ENCODE measurements around the gene MAN1C1. TPM values are rescaled to one million over a fixed set of nuclear protein-coding genes. Genes with fewer than 3 reads are reported as not detected.
"Not testable (repeated sequence)": the region's sequence is repeated elsewhere in the genome, so short reads cannot be mapped to it uniquely, and the experiment has no call there.

The MAN1C1 gene
- total RNA-seq, 1 donor from 2014 or later, result 16.7 TPM

DNA sequence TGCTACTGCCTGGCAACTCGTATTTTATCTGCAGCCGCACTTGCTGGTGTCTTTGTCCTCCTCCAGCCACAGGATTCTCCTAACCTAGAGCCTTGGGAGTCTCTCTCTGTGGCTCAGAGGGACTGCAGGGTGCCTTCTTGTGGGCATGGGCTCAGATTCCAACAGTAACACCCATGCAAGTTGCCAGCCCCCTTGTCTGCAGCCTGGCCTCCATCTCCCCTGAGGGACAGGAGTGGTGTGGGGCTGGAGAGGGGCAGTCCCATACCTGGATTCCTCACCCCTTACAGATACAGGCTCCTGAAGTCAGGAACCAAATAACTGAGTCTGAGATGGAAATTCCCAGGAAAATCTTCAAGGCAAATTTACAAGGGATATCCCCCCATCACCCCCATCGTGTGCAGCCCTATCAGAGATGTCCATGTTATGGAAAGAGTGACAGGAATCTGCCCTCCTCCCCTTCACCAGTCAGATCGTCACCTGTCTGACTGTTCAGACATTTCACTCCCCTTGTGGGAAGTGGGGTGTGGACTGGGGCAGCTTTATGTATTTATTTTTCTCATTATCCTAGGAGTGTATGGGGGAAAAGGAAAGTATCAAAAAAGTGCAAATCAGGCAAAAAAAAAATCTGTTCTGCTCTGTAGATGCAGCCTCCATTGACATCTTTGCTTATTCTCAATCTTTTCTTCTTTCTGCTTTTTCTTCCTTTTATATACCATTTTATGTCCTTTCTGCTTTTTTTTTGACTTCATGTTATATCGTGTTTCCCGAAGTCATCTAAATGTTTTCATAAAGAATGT, 70.8 kb downstream of the MAN1C1 start:
- intact Hi-C loops (cut with DNase I), result no loop called here
- DNase-seq (ENCODE audit: low spot score), result no peak

DNA sequence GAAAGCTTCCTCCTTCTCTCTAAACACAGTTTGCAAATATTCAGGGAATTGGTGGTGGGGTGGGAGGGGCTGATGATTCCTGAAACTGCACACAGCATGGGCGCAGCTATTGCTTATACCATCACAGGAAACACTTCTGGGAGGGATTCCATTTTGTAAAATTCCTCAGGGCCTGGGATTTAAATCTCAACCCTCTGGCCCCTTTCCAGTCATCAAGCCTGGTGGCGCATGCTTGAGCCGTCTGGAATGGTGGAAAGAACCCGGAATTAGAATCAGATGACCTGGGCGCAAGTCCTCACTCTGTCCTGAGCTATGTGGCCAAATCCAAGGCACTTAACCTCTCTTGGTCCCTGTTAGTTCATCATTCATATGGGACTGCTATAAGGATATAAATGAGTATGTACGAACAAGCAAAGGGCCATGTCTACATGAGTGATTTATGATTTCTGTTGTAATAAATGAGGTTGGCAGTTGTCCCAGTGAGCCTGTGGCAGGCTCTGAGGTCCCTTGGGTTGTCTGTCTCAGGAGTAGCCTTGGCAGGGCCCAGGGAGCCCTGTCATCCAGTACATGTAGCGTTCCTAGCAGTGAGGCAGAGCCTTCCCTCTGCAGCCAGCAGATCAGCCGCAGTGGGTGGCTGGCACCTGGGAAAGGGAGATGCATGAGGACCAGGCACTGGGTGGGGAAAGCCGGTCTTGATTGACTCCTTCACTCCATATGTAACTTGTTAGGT, 72.0 kb downstream of the MAN1C1 start:
- intact Hi-C loops (cut with DNase I), result no loop called here
- peak; percentile 74 for DNase-seq (ENCODE audit: low spot score)

DNA sequence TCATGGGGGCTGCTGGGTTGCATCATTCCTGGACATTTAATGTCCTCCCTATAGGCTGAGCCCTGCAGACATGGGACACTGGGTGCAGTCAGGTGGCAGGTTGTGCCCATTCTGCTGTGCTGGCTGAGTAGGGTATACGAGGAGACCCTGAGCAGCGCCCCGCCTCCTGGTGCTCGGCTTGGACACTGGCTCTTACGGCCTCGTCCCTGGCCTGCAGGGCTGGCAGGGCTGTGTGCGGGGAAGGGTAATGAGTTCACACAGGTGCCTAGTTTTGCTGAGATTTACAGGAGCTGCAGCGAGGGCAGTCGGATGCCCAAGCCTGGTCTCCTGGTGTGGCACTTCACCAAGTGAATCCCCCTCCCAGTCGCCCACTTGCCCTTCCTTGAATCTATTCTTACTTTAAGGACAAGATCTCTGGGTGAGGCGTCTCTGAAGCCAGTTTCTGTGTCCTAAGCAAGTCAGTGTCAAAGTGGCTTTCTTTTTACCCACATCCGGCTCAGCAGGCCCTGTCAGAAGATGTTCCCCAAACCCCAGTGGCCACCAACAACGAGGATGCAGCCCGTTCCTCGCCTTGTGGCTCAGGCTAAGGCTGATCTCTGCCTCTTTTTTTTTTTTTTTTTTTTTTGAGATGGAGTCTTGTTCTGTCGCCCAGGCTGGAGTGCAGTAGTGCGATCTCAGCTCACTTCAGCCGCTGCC, 73.2 kb downstream of the MAN1C1 start:
- DNase-seq (ENCODE audit: low spot score), result no peak
- intact Hi-C loops (cut with DNase I), result no loop called here

DNA sequence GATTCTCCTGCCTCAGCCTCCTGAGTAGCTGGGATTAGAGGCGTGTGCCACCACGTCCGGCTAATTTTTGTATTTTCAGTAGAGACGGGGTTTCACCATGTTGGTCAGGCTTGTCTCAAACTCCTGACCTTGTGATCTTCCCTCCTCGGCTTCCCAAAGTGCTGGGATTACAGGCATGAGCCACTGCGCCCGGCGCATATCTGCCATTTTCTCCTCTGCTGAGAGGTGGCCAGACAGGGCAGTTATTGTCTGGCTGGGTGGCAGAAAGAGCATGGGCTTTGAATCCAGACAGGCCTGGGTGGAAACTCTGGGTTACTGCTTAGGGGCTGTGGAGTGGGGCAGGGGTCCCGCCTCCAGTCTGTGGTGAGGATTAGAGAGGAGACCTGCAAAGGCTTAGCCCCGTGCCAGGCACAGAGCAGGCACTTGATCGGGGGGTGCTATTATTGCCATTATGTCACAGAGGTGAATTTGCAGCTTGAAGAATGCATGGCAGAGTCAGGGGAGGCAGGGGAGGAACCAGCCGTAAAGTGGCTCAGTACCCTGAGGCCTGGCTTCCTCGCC, 73.9 kb downstream of the MAN1C1 start:
- DNase-seq (ENCODE audit: low spot score), result no peak
- intact Hi-C loops (cut with DNase I), result no loop called here

DNA sequence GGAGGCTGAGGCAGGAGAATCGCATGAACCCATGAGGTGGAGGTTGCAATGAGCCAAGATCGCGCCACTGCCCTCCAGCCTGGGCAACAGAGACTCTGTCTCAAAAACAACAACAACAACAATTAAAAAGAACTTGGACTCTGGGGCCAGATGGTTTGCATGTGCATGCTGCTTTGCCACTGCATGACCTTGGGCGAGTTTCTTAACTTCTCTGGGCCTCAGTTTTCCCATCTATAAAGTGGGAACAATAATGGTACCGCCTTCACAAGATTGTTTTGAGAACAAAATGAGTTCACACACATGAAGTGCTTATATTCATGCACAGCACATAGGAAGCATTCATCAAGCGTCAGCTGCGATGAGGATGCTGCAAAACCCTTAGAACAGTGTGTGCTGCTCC, 74.6 kb downstream of the MAN1C1 start:
- intact Hi-C loops (cut with DNase I), result no loop called here
- DNase-seq (ENCODE audit: low spot score), result peak; percentile 47

DNA sequence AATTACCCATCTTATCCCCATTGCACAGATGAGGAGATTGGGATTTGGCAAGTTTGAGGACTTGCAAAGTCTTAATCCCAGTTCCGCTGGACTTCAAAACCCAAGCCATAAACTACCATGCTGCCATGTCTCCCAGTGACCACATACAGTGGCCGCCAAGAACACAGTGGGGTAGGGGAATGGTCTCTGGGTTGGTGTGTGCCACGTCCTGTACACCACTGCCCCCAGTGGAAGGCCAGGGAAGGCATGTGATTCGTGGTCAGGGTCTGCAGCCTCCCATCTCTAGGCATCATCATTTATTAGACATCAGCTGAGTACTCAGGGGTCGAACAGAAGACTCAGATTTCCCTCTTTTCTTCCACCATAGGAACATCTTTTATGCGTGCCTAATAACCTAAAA, 76.0 kb downstream of the MAN1C1 start:
- DNase-seq (ENCODE audit: low spot score), result peak; percentile 55
- intact Hi-C loops (cut with DNase I), result no loop called here

DNA sequence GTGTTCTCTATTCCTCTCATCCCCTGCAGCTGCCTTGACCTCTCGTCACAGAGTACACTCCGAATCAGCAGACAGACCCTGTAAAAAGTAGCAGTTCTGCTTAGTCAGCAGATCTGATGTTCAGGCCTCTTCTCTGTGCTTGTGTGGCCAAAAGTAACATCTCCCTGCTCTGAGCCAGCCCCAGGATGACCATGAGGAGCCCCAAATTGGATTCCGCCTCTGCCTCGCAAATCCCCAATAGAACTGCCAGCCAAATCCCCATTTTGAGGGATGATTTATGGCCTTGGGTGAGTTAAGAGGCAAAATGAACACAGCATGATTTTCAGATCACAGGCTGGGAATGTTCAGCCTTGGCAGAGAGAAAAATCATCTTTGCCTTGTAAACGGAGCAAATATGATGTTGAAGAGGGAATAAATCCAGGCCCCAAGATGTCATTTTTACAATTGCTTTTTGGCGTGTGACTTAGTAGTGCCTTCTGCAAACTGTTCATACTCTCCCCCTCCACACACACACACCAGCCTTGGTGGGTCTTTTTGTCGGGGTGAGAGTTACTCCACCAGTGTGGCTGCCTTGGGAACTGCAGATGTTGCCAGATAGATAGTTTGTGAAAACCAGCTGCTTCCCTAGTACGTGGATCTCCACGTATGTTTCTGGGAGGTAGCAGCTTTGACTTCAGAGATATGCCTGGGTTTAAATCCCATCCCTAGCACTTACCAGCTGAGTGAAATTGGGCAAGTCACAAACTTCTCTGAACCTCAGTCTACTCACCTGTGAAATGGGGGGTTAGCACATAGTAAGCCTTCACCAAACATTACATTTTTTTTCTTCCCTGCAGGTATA, 77.8 kb downstream of the MAN1C1 start:
- peak; percentile 59 for DNase-seq (ENCODE audit: low spot score)
- intact Hi-C loops (cut with DNase I), result loop anchor here (2.0 to 5.0 kb wide), 2 partner anchors 76 to 103 kb away; no protein-coding TSS in a partner anchor

DNA sequence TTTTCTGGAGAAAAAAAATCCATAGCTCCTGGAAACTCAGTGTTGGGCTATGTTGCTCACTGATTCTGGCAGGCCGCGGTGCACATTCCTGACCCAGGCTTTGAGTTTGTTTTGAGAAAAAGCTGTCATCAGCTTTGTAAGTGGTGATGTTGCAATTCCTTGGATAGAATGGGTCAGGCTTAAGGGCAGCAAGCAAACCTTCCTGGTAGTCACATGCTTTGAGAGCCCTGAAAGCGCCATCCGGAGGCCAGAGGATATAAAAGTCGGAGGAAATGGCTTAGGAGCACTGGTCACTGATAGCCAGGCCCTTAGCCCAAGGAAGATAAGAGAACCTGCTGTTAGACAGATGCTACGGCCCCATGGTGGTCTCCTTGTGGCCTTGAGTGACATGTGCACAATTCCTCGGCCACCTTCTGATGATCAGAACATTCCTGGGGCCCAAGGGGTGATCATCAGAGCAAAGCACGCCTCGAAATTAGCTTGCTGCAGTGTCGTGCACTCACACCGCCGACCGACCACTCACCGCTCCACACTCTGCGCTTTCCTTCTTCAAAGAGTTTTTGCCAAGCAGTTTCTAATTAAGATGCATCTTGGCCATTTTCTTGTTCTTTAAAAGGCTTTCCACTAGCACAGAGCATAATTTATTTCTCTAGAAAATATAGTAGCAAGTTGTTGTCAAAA, 78.6 kb downstream of the MAN1C1 start:
- intact Hi-C loops (cut with DNase I), result loop anchor here (2.0 to 5.0 kb wide), 2 partner anchors 76 to 102 kb away; no protein-coding TSS in a partner anchor

DNA sequence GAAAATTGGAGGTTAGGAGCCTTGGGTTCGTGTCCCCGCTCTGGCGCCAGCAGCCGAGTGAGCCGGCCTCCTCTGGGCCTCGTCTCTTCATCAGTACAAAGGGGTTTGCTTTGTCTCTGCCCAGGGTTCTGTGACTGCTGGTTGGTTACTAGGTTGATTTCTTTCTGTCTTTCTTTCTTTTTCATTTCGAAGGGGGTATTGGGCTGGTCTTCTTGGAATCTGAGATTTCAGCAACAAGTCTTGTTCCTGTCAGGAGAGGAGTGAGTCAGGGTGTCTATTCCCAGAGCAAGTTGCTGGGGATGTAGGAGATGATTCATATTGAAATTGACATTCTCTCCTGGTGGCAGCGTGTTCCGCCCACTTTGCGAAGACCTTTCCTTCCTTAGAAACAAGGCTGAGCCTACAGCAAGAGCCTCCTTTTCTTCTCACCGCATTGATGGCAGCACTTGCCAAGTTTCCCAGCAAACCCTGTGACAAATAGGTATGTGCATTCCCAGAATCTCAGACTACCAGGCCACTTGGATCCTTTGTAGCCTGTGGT, 79.2 kb downstream of the MAN1C1 start:
- DNase-seq (ENCODE audit: low spot score), result peak; percentile 71
- intact Hi-C loops (cut with DNase I), result loop anchor here (2.0 to 5.0 kb wide), 3 partner anchors 49 to 101 kb away; no protein-coding TSS in a partner anchor

More for the DNA sequence above, 78.6 kb downstream of the MAN1C1 start:
- peak; percentile 80 for DNase-seq (ENCODE audit: low spot score)

DNA sequence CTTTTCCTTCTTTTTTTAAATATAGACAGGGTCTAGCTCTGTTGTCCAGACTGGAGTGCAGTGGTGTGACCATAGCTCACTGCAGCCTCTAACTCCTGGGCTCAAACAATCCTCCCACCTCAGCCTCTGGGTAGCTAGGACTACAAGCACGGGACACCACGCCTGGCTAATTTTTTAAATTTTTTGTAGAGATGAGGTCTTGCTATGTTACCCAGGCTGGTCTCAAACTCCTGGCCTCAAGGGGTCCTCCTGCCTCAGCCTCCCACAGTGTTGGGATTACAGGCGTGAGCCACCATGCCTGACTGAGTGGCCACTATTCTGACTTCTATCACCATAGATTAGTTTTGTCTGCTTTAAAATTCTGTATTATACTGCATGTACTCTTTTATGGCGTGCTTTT, 80.1 kb downstream of the MAN1C1 start:
- intact Hi-C loops (cut with DNase I), result loop anchor here (2.0 to 5.0 kb wide), 2 partner anchors 48 to 101 kb away; no protein-coding TSS in a partner anchor
- DNase-seq (ENCODE audit: low spot score), result peak; percentile 29

DNA sequence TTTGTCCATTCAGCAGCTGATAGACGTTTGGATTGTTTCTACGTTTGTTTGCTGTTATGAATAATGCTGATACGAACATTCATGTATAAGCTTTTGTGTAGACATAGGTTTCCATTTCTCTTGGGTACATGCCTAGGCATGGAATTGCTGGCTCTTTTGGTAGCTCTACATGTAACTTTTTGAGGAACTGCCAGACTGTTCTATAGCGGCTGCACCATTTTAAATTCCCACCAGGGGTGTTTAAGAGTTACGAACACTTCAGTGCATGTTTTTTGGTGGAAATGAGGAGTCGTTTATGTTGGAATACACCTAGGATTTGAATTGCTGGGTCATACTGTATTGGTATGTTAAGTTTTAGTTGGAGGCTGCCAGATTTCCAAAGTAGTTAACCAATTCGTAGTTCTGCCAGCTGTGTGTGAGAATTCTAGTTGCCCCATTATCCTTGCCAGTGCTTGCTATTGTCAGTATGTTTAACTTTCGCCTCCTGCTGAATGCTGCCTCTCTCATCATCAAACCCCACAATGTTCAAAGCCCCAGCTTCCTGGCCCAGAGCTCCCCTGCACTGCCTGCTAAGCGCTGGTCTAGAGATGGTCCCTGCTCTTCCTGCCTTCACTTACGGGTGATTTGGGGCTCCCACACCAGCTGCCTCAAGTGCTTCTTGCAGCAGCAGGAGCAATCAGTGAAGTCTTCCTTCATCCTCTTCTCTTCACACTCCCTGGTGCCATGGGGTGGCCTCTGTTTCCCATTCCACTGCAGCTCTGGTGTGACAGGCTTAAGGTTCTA, 81.0 kb downstream of the MAN1C1 start:
- peak; percentile 6 for DNase-seq (ENCODE audit: low spot score)
- intact Hi-C loops (cut with DNase I), result loop anchor here (2.0 to 5.0 kb wide), 2 partner anchors 47 to 100 kb away; no protein-coding TSS in a partner anchor

DNA sequence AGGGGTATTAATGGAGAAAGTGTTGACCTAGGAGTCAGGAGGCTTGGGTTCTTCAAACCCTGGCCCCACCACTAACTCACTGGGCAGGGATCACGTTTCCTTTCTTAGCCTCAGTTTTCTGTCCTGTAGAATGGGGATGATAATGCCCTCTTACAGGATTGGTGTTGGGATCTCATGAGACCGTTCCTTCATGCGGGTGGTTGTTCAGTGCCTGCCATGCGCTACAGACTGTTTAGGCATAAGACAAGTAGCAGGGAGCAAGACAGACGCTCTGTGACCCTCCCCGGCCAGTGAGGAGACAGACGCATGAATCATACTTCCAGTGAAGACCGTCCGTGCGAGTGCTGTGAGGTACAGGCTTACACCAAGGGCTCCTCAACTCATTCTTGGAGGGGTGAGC, 81.7 kb downstream of the MAN1C1 start:
- intact Hi-C loops (cut with DNase I), result loop anchor here (5.0 kb wide), 1 partner anchor 99 kb away; no protein-coding TSS in a partner anchor
- no peak for DNase-seq (ENCODE audit: low spot score)

DNA sequence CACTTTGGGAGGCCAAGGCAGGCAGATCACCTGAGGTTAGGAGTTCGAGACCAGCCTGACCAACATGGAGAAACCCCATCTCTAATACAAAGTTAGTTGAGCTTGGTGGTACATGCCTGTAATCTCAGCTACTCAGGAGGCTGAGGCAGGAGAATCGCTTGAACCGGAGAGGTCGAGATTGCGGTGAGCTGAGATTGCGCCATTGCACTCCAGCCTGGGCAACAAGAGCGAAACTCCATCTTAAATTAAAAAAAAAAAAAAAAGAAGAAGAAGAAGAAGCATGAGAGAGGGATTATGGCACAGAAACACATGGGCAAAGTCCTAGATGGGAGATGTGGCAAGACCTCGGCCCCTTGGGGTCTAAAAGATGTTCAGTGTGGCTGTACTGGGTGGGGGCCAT, 82.5 kb downstream of the MAN1C1 start:
- intact Hi-C loops (cut with DNase I), result loop anchor here (5.0 kb wide), 1 partner anchor 98 kb away; no protein-coding TSS in a partner anchor

DNA sequence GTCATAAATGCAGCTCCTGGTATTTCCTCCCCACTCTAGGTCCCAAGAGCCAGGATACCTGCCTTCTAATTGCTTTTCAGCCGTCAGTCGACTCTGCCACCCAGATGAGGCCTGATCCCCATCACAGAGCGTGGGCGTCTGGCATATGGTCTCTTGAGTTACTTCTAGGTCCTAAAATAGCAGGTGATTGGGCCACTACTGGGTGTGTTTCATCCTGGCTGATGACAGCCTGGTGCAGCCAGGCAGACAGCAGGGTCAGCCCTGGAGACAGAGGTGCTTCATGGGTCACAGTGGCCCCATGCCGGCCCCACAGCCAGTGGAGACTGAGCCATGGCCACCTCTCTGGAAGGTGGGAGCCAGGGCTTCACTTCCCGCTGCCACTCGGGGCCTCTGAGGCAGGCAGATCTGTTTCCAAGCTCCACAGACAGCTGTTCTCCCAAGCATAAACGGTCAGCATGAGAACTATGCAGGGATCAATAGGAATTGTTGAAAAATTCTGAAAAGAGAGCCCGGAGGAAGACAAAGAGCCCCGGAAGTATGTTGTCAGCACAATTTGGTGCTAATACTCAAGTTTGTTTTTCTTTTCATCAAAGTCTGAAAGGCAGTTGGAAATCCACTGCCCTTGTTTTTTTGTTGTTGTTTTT, 83.0 kb downstream of the MAN1C1 start:
- intact Hi-C loops (cut with DNase I), result loop anchor here (5.0 kb wide), 1 partner anchor 98 kb away; no protein-coding TSS in a partner anchor
- peak; percentile 85 for DNase-seq (ENCODE audit: low spot score)

More for the DNA sequence above, 82.5 kb downstream of the MAN1C1 start:
- DNase-seq (ENCODE audit: low spot score), result not testable (repeated sequence)

DNA sequence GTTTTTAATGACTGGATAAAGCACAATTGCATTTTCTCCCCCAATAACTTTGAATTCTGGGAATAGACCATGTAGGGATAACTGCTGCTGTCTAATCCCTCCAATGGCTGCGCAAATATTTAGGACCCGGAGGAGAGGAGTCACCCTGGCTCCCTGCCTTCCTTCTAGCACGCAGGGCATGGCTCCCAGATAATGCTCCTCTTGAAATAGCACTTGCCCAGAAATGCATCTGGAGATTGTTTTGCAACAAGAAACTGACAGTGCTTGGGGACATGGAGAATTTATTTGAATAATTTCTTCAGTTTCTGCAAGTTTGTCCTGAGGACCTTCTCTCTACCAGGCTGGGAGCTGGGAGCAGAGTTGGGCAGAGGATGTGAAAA, 83.5 kb downstream of the MAN1C1 start:
- intact Hi-C loops (cut with DNase I), result no loop called here
- peak; percentile 79 for DNase-seq (ENCODE audit: low spot score)

DNA sequence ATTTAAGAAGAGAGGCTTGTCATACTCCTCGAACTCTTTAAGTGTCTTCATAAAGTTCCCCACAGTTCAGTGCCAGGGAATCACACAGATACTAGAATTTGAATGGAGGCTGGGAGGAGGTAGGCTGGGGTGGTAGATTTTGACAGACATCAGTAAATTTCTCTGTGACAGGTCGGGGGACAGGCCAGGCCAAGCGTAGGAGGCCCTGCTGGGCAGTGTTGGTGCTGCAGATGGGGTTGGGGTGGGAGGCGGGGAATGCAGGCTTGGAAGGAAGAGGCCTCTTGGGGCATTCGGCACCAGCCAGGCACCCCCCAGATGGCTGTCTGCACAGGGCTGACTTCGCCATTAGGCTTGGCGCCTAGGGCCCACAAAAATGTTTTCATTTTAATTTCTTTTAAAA, 84.0 kb downstream of the MAN1C1 start:
- intact Hi-C loops (cut with DNase I), result no loop called here
- DNase-seq (ENCODE audit: low spot score), result no peak
